Stimulated activated CD4-positive, alpha-beta T cell treated with anti-CD3 and anti-CD28 coated beads, Interleukin-1b, Interleukin-23, amount 100 ng/mL, for 24 hours (primary cell): Measurements from ENCODE around the gene KCNJ11.
"Not testable (repeated sequence)": the region's sequence is repeated elsewhere in the genome, so short reads cannot be mapped to it uniquely, and the experiment has no call there.

Experiments
- DNase-seq, 4 experiments: peaks; one replicate each; pipeline ENCODE4 v3.0.0-alpha.2; 2020; ENCODE audit warnings: low read depth in 4 of 4, low spot score in 1 of 4

The KCNJ11 gene

GRCh38 chr11:17388609-17389210 is at the start of gene KCNJ11:
TSS of gene KCNJ11 (minus strand) at chr11:17388659. CDS start at chr11:17388091, 568 bp downstream.
- DNase-seq = no peak

- no peak for DNase-seq
These were observed 48.9 kb upstream of the KCNJ11 start for GRCh38 chr11:17437366-17437765.

- no peak for DNase-seq
These were observed 45.6 kb upstream of the KCNJ11 start for GRCh38 chr11:17434108-17434507.

- DNase-seq = no peak
These were observed 43.5 kb upstream of the KCNJ11 start for GRCh38 chr11:17432002-17432401.

- no peak for DNase-seq
These were observed 42.7 kb upstream of the KCNJ11 start for GRCh38 chr11:17431139-17431538.

GRCh38 chr11:17430616-17431015 is 42.2 kb upstream of the KCNJ11 start:
- no peak for DNase-seq

- DNase-seq = no peak
These were observed 40.5 kb upstream of the KCNJ11 start for GRCh38 chr11:17428925-17429324.

GRCh38 chr11:17428261-17428660 is 39.8 kb upstream of the KCNJ11 start:
- no peak for DNase-seq

GRCh38 chr11:17426233-17426632 is 37.8 kb upstream of the KCNJ11 start:
- DNase-seq = not testable (repeated sequence)

- no peak for DNase-seq
These were observed 35.3 kb upstream of the KCNJ11 start for GRCh38 chr11:17423533-17424310.

GRCh38 chr11:17421781-17422180 is 33.3 kb upstream of the KCNJ11 start:
- no peak for DNase-seq

GRCh38 chr11:17418444-17419081 is 30.1 kb upstream of the KCNJ11 start:
- DNase-seq = no peak

- DNase-seq = no peak
These were observed 28.0 kb upstream of the KCNJ11 start for GRCh38 chr11:17416492-17416891.

GRCh38 chr11:17415523-17416104 is 27.2 kb upstream of the KCNJ11 start:
- DNase-seq = no peak

- no peak for DNase-seq
These were observed 26.5 kb upstream of the KCNJ11 start for GRCh38 chr11:17414992-17415391.

- DNase-seq = no peak
These were observed 25.9 kb upstream of the KCNJ11 start for GRCh38 chr11:17414317-17414737.

GRCh38 chr11:17413414-17414316 is 25.2 kb upstream of the KCNJ11 start:
- DNase-seq = no peak

GRCh38 chr11:17412488-17413180 is 24.2 kb upstream of the KCNJ11 start:
- DNase-seq = no peak

- DNase-seq = no peak
These were observed 23.0 kb upstream of the KCNJ11 start for GRCh38 chr11:17411418-17411817.
